ENCODE measurements around the gene NEURL2.
"Not testable (repeated sequence)": the region's sequence is repeated elsewhere in the genome, so short reads cannot be mapped to it uniquely, and the experiment has no call there.

Gene NEURL2

DNA sequence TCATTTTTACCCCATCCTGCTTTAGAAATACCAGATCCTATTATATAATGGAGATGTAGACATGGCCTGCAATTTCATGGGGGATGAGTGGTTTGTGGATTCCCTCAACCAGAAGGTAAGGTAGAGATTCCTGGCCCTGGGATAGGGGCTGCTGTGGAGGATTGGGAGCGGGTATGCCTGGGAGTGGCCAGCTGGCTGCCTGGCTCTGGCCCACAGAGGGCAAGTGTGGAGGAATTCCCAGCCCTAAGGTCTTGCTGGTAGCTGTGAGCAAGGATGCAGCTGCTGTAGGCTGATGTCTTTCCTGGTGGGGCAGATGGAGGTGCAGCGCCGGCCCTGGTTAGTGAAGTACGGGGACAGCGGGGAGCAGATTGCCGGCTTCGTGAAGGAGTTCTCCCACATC lies 6.7 kb upstream of the NEURL2 start:
- DNase-seq, result no peak

DNA sequence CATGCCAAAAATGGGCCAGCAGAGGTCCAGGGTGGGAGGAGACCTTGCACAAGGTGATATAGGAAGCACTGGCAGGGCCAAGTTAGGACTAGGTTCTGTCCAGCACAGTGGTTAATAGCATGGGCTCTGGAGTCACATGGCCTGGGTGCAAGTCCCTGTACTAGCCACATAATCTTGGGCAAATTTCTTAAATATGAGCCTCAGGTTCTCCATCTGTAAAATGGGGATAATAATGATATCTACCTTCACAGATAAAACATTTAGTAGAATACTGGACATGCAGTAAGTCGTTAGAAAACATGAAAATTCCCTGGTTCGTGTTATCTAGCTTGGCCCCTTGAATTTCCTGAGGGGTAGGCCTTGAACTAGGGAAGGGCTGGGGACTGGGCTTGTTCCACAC lies 6.3 kb upstream of the NEURL2 start:
- DNase-seq, result no peak

DNA sequence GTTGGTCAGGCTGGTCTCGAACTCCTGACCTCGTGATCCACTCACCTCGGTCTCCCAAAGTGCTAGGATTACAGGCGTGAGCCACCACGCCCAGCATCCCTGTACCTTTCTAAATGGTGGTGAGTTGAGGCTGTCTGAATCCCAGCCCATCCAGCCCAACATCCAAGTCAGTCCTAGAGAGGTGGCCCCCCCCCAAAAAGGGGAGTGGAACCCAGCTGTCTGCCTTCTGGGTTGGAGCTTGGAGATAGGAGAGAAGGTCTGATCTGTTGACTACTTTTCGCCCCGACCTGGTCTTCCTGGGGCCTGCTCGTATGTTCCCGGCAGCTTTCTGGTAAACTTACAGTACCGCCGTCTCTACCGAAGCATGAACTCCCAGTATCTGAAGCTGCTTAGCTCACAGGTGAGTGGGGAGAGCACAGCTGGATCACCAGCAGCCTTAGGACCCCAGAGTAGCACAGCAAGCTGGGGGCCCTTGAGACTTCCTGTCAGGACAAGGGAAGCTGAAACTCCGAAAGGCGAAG lies 5.7 kb upstream of the NEURL2 start:
- DNase-seq, result no peak

GRCh38 chr20:45894797-45895196 lies 3.8 kb upstream of the NEURL2 start:
- DNase-seq, result no peak

DNA sequence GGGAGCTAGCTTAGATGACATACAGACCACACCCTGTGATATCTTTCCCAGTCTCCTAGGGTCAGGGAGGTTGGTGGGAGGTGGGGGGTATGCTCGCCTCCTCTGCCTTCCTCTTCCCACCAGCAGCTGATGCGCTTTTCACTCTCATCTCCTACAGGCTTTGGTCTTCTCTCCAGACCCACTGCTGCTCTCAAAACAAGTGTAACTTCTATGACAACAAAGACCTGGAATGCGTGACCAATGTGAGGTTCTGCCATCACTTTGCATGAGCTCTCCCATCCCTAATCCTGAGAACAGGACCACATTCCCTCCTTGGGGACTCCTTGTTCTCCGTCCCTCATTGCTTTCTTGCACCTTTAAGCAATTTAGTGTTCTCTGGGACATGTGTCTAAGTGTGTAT lies 2.8 kb upstream of the NEURL2 start:
- no peak for DNase-seq

DNA sequence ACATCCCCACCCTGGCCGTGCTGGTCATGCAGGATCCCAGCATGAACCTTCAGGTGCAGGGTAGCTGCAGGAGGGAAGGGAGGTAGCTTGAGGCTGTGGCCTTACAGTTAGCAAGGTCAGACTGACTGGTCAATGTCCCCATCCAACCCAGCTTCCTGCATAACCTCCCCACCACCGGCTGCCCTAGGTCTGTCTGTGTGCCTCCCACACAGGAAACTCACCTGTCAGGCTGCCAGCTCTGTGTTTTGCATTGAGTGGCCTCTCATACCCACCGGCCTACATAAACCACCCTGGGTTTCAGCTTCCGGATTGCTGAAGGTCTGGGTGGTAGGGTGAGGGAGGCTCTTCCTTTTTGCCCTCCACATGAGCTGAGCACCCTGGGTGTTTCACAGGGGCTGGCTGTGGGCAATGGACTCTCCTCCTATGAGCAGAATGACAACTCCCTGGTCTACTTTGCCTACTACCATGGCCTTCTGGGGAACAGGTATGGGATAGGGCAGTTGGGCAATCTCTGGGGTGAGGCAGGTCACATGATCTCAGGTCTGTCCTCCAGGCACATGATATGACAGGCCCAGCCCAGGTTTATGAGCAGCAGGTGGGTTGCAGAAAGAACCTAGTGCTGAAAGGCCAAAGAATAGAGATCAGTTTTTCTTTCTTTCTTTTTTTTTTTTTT lies 2.0 kb upstream of the NEURL2 start:
- no peak for DNase-seq

GRCh38 chr20:45892049-45892825 lies 1.2 kb upstream of the NEURL2 start:
- DNase-seq, result no peak

DNA sequence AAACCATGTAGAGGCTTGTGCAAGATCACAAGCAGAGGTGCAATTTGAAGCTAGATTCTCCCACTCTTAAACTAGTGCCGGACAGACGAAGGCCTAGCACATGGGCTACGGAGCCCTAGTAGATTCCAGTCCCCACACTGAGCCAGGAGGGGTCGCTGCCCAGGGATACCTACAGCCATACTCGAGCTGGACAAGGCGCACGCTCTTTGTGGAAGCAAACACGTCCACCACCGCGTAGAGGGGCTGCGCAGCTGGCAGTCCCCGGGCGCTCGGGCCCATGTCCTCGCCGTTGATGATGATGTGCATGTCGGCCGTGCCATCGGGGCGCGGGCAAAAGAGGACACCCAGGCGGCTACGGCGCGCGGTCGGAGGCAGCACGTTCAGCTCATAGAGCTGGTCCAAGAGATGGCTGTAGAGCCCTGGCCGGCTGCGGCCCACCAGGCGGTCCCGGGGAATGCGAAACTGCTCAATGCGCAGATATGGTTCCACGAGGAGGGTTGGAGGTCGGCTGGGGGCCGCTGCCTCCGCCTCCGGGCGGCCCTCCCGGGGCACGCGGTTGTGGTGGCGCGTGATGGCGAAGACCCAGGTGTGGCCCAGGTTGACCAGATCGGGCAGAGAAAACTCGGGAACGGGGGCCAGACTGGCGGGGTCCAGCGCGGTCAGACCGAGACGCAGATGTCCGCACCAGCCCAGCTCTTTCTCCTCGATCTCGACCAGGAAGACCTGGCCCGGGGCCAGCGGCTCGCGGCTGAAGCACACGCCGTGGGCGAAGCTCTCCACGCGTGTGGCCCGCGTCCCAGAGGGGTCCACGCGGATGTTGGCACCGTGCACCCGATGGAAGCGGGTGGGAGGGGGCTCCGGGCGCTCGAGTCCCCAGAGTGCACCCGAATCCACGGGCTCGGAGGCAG lies 677 bp downstream of the NEURL2 start:
- no peak for DNase-seq

- DNase-seq, result no peak
Measured at GRCh38 chr20:45888681-45889080, 2.3 kb downstream of the NEURL2 start.

DNA sequence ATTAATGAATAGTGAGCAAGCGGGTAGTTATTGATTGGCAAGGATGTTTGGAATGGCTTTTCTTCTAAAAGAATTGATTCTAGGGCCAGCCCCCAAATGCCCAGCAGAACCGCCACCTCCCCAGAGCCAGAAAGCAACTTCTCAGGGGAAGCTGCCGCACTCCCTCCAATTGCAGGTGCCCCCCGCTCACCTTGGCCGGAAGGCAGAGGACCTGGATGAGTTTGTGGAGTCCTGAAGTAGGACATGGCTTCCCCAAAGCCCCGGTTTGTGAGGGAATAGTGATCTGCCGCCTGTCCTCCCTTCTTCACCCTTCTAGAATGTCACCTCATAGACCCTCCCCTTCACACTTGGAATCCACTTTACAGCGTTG lies 3.7 kb downstream of the NEURL2 start, which contains the start of gene SPATA25:
Gene SPATA25 (minus strand): TSS at position 277 of the 370 bp plus-strand sequence. CDS start 32 bp downstream, at position 245.
- no peak for DNase-seq

GRCh38 chr20:45886590-45887345 lies 4.2 kb downstream of the NEURL2 start:
- no peak for DNase-seq

DNA sequence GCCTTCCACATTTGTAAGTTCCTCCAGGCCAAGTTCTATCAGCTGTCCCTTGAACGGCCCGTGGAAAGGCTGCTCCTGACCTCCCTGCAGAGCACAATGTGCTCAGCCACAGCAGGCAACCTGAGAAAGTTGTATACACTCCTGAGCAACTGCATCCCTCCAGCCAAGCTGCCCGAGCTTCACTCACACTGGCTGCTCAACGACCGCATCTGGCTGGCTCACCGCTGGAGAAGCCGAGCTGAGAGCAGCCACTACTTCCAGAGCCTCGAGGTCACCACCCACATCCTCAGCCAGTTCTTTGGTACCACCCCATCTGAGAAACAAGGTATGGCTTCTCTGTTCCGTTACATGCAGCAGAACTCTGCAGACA lies 7.9 kb downstream of the NEURL2 start:
- no peak for DNase-seq

DNA sequence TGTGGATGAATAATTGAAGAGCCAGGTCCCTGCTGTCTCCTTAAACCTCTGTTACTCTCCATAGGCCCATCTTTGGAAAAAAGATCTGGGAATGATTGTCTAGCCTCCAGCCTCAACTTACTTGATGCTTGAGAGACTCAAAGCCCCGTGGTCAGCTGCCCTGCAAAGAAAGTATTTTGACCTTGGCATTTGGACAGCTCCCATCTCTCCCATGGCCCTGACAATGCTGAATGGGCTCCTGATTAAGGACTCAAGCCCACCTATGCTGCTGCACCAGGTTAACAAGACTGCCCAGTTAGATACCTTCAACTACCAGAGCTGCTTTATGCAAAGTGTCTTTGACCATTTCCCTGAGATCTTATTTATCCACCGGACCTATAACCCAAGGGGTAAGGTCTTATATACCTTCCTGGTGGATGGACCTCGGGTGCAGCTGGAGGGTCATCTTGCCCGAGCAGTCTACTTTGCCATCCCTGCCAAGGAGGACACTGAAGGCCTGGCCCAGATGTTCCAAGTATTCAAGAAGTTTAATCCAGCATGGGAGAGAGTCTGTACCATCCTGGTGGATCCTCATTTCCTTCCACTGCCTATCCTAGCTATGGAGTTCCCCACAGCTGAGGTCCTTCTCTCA lies 8.4 kb downstream of the NEURL2 start:
- no peak for DNase-seq

DNA sequence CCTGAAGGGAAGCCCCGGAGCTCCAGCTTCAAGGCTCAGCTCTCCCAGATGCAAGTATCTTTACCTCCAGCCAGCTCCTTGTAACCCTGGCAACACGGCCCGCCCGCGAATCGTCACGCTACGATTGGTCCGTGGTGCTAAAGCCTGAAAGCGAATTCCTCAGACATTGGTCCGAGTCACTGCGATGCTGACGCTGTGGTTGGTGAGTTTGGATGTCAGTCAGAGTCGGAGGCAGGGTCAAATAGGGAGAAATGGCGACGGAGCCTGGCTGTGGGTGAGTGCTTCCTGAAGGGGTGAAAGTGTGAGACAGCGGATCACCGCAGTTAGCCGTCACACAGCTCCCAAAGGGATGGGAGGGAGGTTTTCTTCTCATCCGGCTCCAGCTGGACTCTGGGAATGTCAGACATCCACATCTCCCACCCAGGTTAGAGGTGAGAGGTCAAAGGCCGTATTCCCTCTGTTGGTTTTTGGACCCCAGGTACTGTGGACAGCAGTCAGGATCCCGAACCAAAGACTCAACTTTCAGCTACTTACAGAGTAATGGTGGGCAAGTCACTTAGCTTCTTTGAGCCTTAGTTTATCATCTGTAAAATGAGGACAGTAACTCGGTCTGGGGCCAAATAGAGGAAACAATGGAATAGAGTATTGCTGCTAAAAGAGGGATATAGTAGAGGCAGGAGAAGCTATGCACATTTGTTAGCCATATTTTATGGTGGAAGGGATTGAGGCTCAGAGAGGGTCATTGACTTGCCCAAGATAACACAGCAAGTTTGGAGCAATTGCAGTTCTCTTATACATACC lies 9.8 kb downstream of the NEURL2 start, which contains the start of gene ZSWIM1:
Gene ZSWIM1 (plus strand): TSS at position 240 of the 801 bp plus-strand sequence. CDS start 1,366 bp downstream, outside the sequence.
- DNase-seq, result peak; percentile 89

- no peak for DNase-seq
Measured at GRCh38 chr20:45878076-45878761, 12.8 kb downstream of the NEURL2 start.

DNA sequence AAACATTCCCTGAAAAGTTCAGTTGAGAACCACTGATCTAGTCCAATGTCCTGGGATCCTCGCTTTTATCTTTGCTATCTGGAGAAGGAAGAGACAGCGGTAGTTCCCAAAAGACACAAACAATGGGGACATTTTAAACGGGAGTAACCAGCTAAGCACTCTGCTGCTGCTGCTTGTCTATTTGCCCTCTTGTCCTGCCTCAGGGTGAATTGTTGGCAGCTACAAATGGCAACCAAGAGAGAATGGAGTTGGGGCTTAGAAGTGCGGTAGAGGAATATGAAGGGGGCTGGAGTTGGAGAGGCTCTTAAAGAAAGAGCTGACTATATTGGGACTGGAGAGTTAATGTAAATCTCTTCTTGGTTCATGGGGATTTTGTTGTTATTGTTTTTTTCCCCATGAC lies 16.4 kb downstream of the NEURL2 start:
- no peak for DNase-seq

DNA sequence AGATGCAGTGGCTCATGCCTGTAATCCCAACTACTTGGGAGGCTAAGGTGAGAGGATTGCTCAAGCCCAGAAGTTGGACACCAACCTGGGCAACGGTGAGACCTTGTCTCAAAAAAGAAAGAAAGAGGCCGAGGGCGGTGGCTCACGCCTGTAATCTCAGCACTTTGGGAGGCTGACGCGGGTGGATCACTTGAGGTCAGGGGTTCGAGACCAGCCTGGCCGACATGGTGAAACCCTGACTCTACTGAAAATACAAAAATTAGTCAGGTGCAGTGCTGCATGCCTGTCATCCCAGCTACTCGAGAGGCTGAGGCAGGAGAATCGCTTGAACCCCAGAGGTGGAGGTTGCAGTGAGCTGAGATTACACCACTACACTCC lies 16.9 kb downstream of the NEURL2 start:
- not testable (repeated sequence) for DNase-seq

GRCh38 chr20:45873409-45874103 lies 17.5 kb downstream of the NEURL2 start:
- DNase-seq, result no peak

DNA sequence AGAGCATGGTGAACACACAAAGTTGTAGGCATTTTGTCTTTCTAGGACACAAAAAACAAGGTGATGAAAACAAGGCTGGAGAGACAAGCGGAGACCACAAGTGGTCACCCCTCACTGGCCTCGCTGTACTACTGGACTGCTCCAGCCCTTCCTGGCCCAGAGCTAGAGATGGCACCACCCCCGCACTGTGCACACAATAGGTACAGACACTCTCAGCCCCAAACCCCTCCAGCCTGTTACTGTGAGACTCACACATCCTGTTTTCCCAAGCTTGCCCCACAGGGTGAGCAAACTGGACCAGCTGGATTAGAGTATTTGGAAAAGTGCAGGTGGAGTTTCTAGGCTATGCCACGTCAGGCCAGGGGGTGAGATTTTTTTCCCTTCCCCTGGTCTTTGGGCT lies 18.4 kb downstream of the NEURL2 start:
- DNase-seq, result no peak

GRCh38 chr20:45867819-45868176 lies 23.2 kb downstream of the NEURL2 start:
- no peak for DNase-seq
